HG03103 (cell line): ENCODE measurements around the gene SDS.

ENCODE experiments used
- ATAC-seq: cut with Tn5 transposase; IDR thresholded peaks from one replicate; pipeline ENCODE4 v1.9.1; 2021; ENCODE audit warnings: low read depth; ENCODE audit not compliant: unreplicated experiment

The SDS gene

GRCh38 chr12:113427882-113428281 lies 24.2 kb upstream of the SDS start:
- ATAC-seq, result no peak

- no peak for ATAC-seq
These were observed 22.3 kb upstream of the SDS start for GRCh38 chr12:113425960-113426453.

DNA sequence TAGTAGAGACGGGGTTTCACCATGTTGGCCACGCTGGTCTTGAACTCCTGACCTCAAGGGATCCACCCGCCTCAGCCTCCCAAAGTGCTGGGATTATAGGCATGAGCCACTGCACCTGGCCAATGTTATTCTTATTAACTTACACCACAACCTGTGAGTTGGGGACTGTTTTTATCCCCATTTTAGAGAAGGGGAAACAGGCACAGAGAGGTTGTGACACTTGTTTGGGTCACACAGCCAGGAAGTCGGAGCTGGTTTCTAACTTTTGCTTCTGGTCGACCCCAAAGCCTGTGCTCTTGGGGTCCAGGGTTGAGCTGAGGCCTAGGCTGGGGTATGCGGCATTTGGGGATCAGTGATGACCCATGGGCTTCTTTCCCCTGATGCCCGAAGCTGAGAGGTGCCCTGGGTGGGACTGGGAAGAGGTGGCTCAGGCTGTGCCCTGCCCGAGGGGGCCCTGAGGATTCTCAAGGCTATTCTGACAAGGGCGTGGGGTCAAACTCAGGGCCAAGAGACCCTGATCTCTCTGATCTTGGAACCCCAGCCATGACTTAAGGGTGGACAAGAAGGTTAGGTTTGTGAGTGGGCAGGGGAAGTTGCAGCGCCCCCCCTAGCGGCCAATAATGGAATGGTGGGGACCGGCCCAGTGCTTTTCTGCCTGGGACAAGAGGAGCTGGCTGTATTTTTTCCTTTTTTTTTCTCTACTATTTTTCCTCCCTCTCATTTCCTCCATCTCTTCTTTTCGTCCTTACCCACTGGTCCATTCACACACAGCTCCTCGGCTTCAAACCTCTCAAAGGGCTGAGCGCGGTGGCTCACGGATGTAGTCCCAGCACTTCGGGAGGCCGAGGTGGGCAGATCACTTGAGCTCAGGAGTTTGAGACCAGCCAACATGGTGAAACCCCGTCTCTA lies 21.5 kb upstream of the SDS start:
- no peak for ATAC-seq

- ATAC-seq, result no peak
These were observed 20.8 kb upstream of the SDS start for GRCh38 chr12:113424456-113424855.

DNA sequence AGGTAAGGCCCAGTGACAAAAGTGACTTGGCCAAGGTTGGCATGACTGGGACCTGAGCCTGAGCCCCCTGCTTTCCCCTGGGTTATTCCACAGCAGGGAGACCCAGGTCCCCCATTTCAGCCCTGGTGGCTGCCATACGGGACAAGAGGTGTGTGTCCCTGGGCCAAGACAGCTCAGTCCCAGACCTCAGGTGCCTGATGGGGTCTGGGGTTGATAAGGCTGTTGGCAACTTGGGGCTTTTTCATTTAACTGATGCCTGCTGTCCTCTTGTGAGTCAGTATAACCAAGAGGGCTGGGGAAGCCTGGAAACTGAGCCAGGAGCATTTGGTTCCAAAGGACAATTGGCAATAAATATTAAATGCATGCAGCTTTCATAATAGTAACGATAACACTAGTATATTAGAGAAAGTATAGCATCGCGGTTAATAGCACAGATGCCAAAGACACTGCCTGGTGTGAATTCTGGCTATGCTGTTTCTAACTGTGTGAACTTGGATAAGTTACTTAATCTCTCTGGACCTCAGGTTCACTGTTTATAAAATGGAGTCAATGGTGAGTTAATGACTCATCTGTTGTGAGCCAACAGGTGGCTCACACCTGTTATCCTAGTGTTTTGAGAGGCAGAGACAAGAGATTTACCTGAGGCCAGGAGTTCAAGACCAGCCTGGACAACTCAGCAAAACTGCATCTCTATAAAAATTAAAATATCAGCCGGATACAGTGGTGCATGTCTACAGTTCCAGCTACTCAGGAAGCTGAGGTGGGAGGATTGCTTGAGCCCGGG lies 19.4 kb upstream of the SDS start:
- no peak for ATAC-seq

DNA sequence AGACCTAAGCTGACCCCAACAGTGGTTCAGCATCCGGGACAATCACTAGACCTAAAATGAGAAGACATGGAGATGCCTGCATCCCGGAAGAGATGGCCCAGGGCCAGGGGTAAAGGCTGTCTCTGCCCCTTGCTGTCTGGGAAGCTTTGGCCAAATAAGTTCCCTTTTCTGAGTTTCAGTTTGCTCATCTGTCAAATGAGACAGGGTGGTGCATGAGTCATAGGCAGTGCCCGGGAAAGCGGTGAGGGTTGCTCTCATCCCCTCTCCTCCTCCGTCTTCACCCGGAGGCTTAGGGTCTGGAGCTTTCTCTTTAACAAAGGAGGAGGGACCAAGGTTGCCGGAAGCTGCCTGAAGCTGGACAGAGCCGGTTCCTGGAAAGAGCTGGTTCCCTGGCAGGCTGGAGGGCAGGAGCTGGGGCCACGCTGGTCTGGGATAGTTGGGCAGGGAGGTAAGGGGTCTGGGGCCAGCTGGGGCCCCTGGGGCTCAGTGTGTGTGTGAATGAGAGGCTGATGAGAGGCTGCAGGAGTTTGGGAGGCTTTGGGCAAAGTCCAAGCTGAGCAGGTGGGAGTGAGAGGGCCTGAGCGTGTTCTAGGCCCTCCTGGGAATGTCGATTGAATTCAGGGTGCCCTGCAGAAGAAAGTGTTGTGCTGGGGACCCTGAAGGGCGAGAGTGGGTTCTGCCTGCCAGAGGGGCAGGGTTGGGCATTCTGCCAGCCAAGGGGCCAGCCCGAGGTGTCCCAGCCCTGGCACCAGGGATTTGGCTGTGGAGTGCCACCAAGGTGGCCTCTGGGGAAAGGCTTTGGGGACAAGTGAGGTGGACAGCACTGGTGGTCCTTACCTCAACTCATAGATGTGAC lies 18.6 kb upstream of the SDS start, which contains the start of gene SDSL:
SDSL (plus strand) TSS at position 351 of the 856 bp plus-strand sequence. CDS start 5,603 bp downstream, outside the sequence.
- ATAC-seq, result peak; percentile 80

DNA sequence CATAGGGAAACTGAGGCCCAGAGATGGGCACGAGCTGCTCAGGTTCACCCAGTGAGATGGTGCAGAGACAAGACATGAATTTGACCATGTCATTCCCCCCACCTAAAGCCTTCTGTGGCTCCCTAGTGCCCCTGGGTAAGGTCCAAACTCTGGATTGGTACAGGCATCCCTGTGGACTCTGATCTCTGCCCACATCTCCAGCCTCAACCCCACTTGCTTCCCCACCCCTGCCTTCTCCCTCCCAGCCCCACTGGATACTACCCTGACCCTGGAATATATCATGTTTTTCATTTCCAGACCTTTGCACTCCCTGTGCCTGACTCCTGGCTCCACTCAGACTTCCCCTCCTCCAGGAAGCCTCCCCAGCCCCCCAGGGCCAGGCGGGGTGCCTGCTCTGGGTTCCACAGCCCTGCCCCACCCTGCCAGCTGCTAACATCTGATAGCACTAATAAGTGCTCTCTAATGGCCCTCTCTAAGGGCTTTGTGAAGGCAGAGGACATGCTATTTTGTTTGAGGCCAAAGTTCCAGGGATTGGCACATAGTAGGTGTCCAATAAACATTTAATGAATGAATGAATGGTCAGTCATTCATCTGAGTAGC lies 17.4 kb upstream of the SDS start:
- ATAC-seq, result no peak

GRCh38 chr12:113418213-113418879 lies 14.7 kb upstream of the SDS start:
- ATAC-seq, result no peak

DNA sequence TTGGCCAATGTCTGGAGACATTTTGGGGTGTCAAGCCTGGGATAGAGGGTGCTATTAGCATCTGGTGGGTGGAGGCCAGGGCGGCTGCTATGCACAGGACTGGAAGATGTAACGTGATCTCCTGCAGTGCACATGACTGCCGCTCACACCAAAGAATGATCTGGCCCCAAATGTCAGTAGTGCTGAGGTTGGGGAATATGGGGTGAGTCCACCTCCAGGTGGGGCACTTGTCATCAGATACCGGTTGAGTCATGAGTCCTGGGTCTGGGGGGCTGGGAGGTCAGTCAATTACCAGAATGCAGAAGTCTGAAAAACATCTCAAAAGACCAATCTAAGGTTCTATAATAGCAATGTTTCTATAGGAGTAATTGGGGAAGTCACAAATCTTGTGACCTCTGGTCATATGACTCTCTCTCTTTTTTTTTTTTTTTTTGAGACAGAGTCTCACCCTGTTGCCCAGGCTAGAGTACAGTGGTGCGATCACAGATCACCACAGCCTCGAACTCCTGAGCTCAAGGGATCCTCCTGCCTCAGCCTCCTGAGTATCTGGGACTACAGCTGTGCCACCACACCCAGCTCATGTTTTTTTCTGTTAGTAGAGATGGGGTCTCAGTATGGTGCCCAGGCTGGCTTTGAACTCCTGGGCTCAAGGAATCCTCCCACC lies 12.5 kb upstream of the SDS start:
- ATAC-seq, result no peak

- ATAC-seq, result no peak
These were observed 10.9 kb upstream of the SDS start for GRCh38 chr12:113414519-113415038.

DNA sequence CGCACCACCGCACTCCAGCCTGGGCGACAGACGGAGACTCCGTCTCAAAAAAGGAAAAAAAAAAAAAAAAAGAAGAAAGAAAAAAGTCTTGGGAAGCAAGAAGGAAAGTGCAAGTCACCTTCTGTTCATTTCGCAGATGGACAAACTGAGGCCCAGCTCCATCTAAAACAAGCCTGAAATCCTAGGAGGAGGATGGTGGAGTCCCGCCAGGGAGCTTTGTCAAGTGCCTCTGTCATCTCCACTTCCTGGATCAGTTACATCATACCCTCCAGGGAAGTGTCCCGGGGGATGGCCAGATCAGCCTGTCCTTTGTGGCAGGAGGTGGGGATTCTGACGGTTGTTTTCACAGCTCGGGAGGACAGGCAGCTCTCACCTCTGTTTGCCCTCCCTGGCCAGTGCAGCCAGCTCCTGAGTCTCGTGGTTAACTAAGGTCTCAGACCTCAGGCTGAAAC lies 9.8 kb upstream of the SDS start:
- ATAC-seq, result no peak

DNA sequence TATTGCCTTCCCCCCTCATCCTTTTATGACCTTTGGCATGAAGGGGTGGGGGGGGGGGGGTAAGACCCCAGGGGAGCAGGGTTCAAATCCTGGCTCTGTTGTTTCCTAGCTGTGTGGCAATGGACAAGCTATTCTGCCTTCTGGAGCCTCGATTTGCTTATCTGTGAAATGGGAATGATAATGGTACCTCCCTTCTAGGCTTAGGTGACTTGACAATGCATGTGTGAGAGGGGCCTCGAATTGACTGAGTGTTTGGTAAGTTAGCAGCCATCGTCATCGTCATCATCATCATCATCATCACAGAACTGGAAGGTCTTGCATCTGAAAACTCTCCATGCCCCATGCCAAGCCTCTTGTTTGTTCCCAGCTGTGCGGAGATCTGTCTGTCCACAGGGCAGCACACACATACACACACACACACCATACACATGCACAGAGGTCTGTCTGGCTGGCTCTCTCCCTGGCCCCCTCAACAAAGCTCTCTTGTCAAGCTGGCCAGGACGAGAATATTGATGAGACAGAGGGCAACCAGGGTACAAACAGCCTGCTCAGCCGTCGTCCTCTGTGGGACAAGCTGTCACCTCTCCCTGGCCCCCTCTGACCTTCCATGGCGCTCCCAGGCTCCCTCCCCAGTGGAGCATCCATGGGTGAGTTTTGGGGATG lies 5.9 kb upstream of the SDS start:
- ATAC-seq, result no peak

- ATAC-seq, result no peak
These were observed 5.1 kb upstream of the SDS start for GRCh38 chr12:113408756-113409298.

DNA sequence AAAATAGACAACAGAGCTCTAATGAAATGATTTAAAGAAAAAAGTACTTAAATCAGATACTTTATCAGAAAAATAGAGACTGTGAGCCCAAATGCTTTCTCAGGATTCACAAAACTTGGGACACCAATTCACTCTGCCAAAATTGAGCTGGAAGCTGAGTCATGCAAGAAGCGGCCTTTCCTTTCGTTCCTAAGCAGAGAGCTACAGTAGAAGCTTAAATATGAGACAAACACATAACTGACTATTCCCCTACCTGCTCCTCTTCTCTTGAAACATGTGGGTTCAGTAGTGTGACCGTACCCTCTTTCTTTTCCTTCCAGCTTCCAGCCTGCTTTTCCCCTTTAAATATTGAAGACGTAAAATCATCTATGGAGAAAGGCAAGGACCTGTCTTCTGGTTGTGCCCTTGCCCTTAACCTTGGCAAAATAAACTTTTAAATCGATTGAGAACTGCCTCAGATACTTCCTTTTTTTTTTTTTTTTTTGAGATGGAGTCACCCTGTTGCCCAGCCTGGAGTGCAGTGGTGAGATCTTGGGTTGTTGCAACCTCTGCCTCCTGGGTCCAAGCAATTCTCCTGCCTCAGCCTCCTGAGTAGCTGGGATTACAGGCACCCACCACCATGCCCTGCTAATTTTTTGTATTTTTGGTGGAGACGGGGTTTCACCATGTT lies 4.4 kb upstream of the SDS start:
- no peak for ATAC-seq

DNA sequence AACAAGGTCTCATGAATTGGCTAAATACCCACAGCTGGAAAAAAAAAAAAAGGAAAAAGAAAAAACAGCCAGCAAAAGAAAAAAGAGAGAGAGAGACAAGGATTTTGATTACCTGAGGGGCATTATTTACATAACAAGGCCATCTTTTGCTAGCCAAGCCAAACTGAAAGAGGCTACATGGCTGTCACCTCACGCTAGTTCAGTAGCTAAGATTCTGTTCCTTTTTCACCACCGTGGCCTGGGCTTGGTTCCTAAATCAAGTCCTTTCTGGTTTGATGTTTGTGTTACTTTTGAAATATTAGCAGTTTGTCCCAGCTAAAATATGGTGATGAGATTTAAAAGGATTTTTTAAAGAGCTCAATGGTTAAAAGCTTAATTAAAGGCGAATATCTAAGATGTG lies 2.0 kb upstream of the SDS start:
- no peak for ATAC-seq

DNA sequence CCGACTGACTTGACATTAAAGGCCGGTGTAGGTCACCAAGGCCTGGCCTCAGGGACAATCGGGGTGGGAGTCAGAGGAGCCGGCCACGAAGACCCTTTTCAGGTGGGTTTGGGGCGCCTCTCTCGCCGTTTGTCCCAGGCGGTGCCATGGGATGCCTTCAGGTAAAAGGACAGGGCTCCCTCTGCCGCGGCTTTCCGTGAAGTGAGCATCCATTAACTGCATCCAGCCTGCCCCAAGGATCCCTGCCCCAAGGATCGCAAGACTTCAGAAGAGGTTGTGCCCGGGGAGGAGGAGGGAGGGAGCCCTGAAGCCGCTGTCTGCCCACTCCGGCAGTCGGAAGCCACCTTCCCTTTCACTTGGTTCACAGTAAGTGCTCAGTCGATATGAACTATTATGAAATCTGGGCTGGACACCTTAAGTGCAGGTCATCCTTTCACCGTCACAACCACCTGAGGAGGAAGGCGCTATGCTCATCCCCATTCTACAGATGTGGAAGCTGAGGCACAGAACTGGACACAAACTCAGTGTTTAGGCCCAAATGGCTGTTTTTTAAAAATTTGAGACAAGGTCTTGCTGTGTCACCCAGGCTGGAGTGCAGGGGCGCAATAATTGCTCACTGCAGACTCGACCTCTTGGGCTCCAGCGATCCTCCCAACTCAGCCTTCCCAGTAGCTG lies 964 bp downstream of the SDS start:
- no peak for ATAC-seq
